HepG2 (cell line): Measurements from ENCODE around the gene TBC1D1. TPM values are rescaled to one million over a fixed set of nuclear protein-coding genes. Genes with fewer than 3 reads are reported as not detected.

ENCODE experiments used
- ETS1 ChIP-seq: sonication (generic); formaldehyde crosslinking; IDR thresholded peaks from 2 replicates; pipeline ENCODE4 v1.4.0; 2020; ENCODE audit warnings: missing genetic modification reagents
- FOSL2 ChIP-seq: sonication (generic); formaldehyde crosslinking; IDR thresholded peaks from 2 replicates; pipeline ENCODE4 v1.4.0; 2020; ENCODE audit warnings: missing genetic modification reagents
- FOXP1 ChIP-seq, 2 experiments: fragments of 450-650 bp in 1 of 2; IDR thresholded peaks; 2 replicates each; pipeline ENCODE4 v1.6.1; 2017 to 2018; ENCODE audit warnings: antibody characterized with exemption in 1 of 2
- GATAD2A ChIP-seq: IDR thresholded peaks from 2 replicates; pipeline ENCODE4 v1.6.1; 2016
- GLMP ChIP-seq: sonication (generic); formaldehyde crosslinking; IDR thresholded peaks from 2 replicates; pipeline ENCODE4 v1.9.0; 2021; ENCODE audit warnings: missing genetic modification reagents, mild to moderate bottlenecking, borderline replicate concordance
- HMG20B ChIP-seq: conservative IDR thresholded peaks from 2 replicates; pipeline ENCODE4 v1.6.1; 2016; ENCODE audit warnings: missing genetic modification reagents, missing compliant biosample characterization
- IRF2 ChIP-seq: IDR thresholded peaks from 2 replicates; pipeline ENCODE4 v1.6.1; 2018; ENCODE audit warnings: missing genetic modification reagents, missing compliant biosample characterization
- KLF16 ChIP-seq, 2 experiments: sonication (generic) in 1 of 2; formaldehyde crosslinking in 1 of 2; IDR thresholded peaks; 2 replicates each; pipeline versions ENCODE4 v1.6.1 to v1.8.0; 2016 to 2023; ENCODE audit warnings: missing genetic modification reagents in 2 of 2, missing compliant biosample characterization in 1 of 2
- MBD4 ChIP-seq: IDR thresholded peaks from 2 replicates; pipeline ENCODE4 v1.6.1; 2012; ENCODE audit warnings: low read length, inconsistent platforms, borderline replicate concordance
- MTA3 ChIP-seq: sonication (generic); formaldehyde crosslinking; IDR thresholded peaks from 2 replicates; pipeline ENCODE4 v1.4.0; 2020; ENCODE audit warnings: missing genetic modification reagents
- NFKB2 ChIP-seq: sonication (generic); formaldehyde crosslinking; IDR thresholded peaks from 2 replicates; pipeline ENCODE4 v1.4.0; 2020; ENCODE audit warnings: missing genetic modification reagents, borderline replicate concordance
- NR2F6 ChIP-seq, 2 experiments: IDR thresholded peaks; 2 replicates each; pipeline ENCODE4 v1.6.1; 2016; ENCODE audit warnings: antibody characterized with exemption in 1 of 2, mild to moderate bottlenecking in 1 of 2
- PITX1 ChIP-seq: sonication (generic); formaldehyde crosslinking; IDR thresholded peaks from 2 replicates; pipeline ENCODE4 v1.5.1; 2020; ENCODE audit warnings: mild to moderate bottlenecking, missing genetic modification reagents
- RNF2 ChIP-seq: fragments of 450-650 bp; conservative IDR thresholded peaks from 2 replicates; pipeline ENCODE4 v1.6.1; 2016; ENCODE audit warnings: low read depth
- STAG1 ChIP-seq: sonication (generic); formaldehyde crosslinking; IDR thresholded peaks from 2 replicates; pipeline ENCODE4 v1.4.0; 2020; ENCODE audit warnings: missing genetic modification reagents
- THRA ChIP-seq: sonication (generic); formaldehyde crosslinking; IDR thresholded peaks from 2 replicates; pipeline ENCODE4 v1.4.0; 2020; ENCODE audit warnings: missing genetic modification reagents, borderline replicate concordance
- TMF1 ChIP-seq: sonication (generic); formaldehyde crosslinking; IDR thresholded peaks from 2 replicates; pipeline ENCODE4 v1.8.1; 2022; ENCODE audit warnings: low read depth, missing genetic modification reagents
- ZFP36 ChIP-seq: fragments of 150-350 bp; IDR thresholded peaks from 2 replicates; pipeline ENCODE4 v1.6.1; 2018; ENCODE audit warnings: borderline replicate concordance, low read length, low read depth; ENCODE audit not compliant: partially characterized antibody
- ZFP37 ChIP-seq: sonication (generic); formaldehyde crosslinking; IDR thresholded peaks from 2 replicates; pipeline ENCODE4 v1.4.0; 2020; ENCODE audit warnings: missing genetic modification reagents, borderline replicate concordance
- ZHX1 ChIP-seq: sonication (generic); formaldehyde crosslinking; IDR thresholded peaks from 2 replicates; pipeline ENCODE4 v1.8.1; 2022; ENCODE audit warnings: low read depth, mild to moderate bottlenecking, missing genetic modification reagents
- ZNF138 ChIP-seq: sonication (generic); formaldehyde crosslinking; IDR thresholded peaks from 2 replicates; pipeline ENCODE4 v1.5.0; 2020; ENCODE audit warnings: mild to moderate bottlenecking, low read depth, missing genetic modification reagents
- ZNF235 ChIP-seq: sonication (generic); formaldehyde crosslinking; IDR thresholded peaks from 2 replicates; pipeline ENCODE4 v1.8.1; 2023; ENCODE audit warnings: mild to moderate bottlenecking, missing genetic modification reagents, borderline replicate concordance
- ZNF644 ChIP-seq: IDR thresholded peaks from 2 replicates; pipeline ENCODE4 v1.6.1; 2016; ENCODE audit warnings: low read depth
- ZNF790 ChIP-seq: sonication (generic); formaldehyde crosslinking; IDR thresholded peaks from 2 replicates; pipeline ENCODE4 v1.8.0; 2022; ENCODE audit warnings: missing genetic modification reagents, mild to moderate bottlenecking, borderline replicate concordance
- polyA plus RNA-seq, 8 experiments: library from polyadenylated mRNA; depleted of rRNA in 3 of 8; stranded (reverse) in 7 of 8; unstranded in 1 of 8; fragments of >200 nt; fragmentation: Illumina TruSeq in 4 of 8; extraction: Trizol in 4 of 8; gene quantifications; 2 replicates each; pipeline versions ENCODE4 v1.2.1 to v1.2.3, GENCODE V29; 2011 to 2016; ENCODE audit warnings: low read depth in 4 of 8, missing spikeins in 1 of 8, mixed read lengths in 1 of 8; ENCODE audit not compliant: insufficient read depth in 1 of 8
- total RNA-seq, 5 experiments: library from RNA; depleted of rRNA; stranded (reverse); fragments of >200 nt; fragmentation: Illumina TruSeq; extraction: Trizol; gene quantifications; 2 replicates each; pipeline ENCODE4 v1.2.3, GENCODE V29; 2016; ENCODE audit warnings: low read depth in 1 of 5

Gene TBC1D1
- total and polyA plus RNA-seq, 2 of the 13 experiments (the other 11 are each of a cell fraction or from before 2014, with no cell fraction given) = 37.3 to 62.8 TPM

- TF ChIP-seq PITX1 (CRISPR knock-in tag) (no peak), IRF2 (CRISPR knock-in tag) (no peak), KLF16 (CRISPR knock-in tag; IDR thresholded peaks at IDR 0.05) (no peak), ZFP37 (no peak), FOXP1 (IDR thresholded peaks at IDR 0.05) (no peak), FOXP1 (CRISPR knock-in tag; IDR thresholded peaks at IDR 0.05) (no peak; the same call in 1 of the 2 replicates), GLMP (CRISPR knock-in tag) (no peak), ZNF790 (CRISPR knock-in tag) (no peak), TMF1 (CRISPR knock-in tag) (no peak), FOSL2 (CRISPR knock-in tag) (no peak), STAG1 (CRISPR knock-in tag) (no peak), NR2F6 (IDR thresholded peaks at IDR 0.05) (peak; percentile 88), NR2F6 (CRISPR knock-in tag; IDR thresholded peaks at IDR 0.05) (0 out of 2 replicates have a peak, but pooled peaks have one; percentile 26), ZNF235 (CRISPR knock-in tag) (no peak), MTA3 (CRISPR knock-in tag) (no peak), THRA (no peak), HMG20B (no peak), MBD4 (no peak; the same call in 1 of the 2 replicates), NFKB2 (CRISPR knock-in tag) (no peak), ZFP36 (no peak), RNF2 (no peak), ZNF644 (CRISPR knock-in tag) (no peak), ZNF138 (CRISPR knock-in tag) (no peak), ETS1 (CRISPR knock-in tag) (no peak), GATAD2A (CRISPR knock-in tag) (no peak), ZHX1 (CRISPR knock-in tag) (no peak)
Observed at GRCh38 chr4:37951461-37952352, 60.8 kb downstream of the TBC1D1 start (continued).
